ENCODE data around the gene FAM222B.

GRCh38 chr17:28846231-28846630 lies 3.6 kb upstream of the FAM222B start:
- TF ChIP-seq CTCF (IDR thresholded peaks at IDR 0.05), result no peak
- no peak for TF ChIP-seq POLR2A (IDR thresholded peaks at IDR 0.05)
